Heart right ventricle (tissue), 16 donors: ENCODE data around the gene LARP4B. TPM values are rescaled to one million over a fixed set of nuclear protein-coding genes. Genes with fewer than 3 reads are reported as not detected.

Source experiments
- ATAC-seq, 8 donors: fragments of 200-7000 bp; cut with Tn5 transposase; one replicate each; pipeline ENCODE4 v1.9.1; 2020; ENCODE audit warnings: mild to moderate bottlenecking in 8 of 8, moderate library complexity in 8 of 8, moderate number of reproducible peaks in 1 of 8
- DNase-seq, 2 donors: peaks; one replicate each; pipeline ENCODE4 v3.0.0-alpha.2; 2020
- H3K27ac ChIP-seq, 10 donors: fragments of 200-600 bp; sonication (generic) in 2 of 10; one replicate each; pipeline versions ENCODE4 v1.5.0 to v1.8.0; 2020 to 2022; ENCODE audit warnings: mild to moderate bottlenecking in 3 of 10
- H3K27me3 ChIP-seq, 7 donors: fragments of 200-600 bp; one replicate each; pipeline ENCODE4 v1.8.0; 2021 to 2022; ENCODE audit warnings: mild to moderate bottlenecking in 2 of 7
- H3K36me3 ChIP-seq, 9 donors: fragments of 200-600 bp; sonication (generic) in 1 of 9; one replicate each; pipeline versions ENCODE4 v1.5.0 to v1.8.0; 2020 to 2022; ENCODE audit warnings: mild to moderate bottlenecking in 2 of 9
- H3K4me1 ChIP-seq, 9 donors: fragments of 200-600 bp; sonication (generic) in 1 of 9; one replicate each; pipeline versions ENCODE4 v1.5.0 to v1.8.0; 2020 to 2022; ENCODE audit warnings: mild to moderate bottlenecking in 4 of 9
- H3K4me3 ChIP-seq, 10 donors: fragments of 200-600 bp; sonication (generic) in 2 of 10; one replicate each; pipeline versions ENCODE4 v1.5.0 to v1.8.0; 2020 to 2022; ENCODE audit warnings: mild to moderate bottlenecking in 7 of 10, moderate library complexity in 2 of 10
- H3K9me3 ChIP-seq, 11 donors: fragments of 200-600 bp in 10 of 11; sonication (generic) in 2 of 11; one replicate each; pipeline versions ENCODE4 v1.5.0 to v1.8.0; 2013 to 2022; ENCODE audit warnings: mild to moderate bottlenecking in 2 of 11, control low read depth in 1 of 11, moderate library complexity in 1 of 11
- CTCF ChIP-seq, 9 donors: fragments of 200-600 bp; sonication (generic) in 2 of 9; IDR thresholded peaks; one replicate each; pipeline versions ENCODE4 v1.5.0 to v1.8.0; 2021 to 2022; ENCODE audit warnings: antibody characterized with exemption in 9 of 9, mild to moderate bottlenecking in 5 of 9, moderate library complexity in 1 of 9
- WGBS, 2 donors: extraction: QIAGEN DNeasy Blood & Tissue Kit; methylation state at CpG; one replicate each; pipeline ENCODE4 v1.1.7; 2013; ENCODE audit warnings: inconsistent platforms in 1 of 2; 5-methylcytosine and 5-hydroxymethylcytosine counted together
- intact Hi-C, 10 donors: fragments of 100-400 bp; cut with DNase I; formaldehyde crosslinking; loops; one replicate each; pipeline versions ENCODE4 v1.11.1 to v1.14.2; 2022
- polyA plus RNA-seq, 2 donors: library from polyadenylated mRNA; stranded (reverse); fragments of 200-250 nt; gene quantifications; one replicate each; pipeline ENCODE4 v1.2.3, GENCODE V29; 2013
- total RNA-seq, 10 donors: library from RNA; stranded (reverse); fragmentation: NEBNext Ultra II Directional in 3 of 10; extraction: Animal tissue kit (Norgen Biotek cat#: 25700) in 3 of 10; gene quantifications; one replicate each; pipeline versions ENCODE4 v1.2.1 to v1.2.4, GENCODE V29; 2021 to 2023
- donor health status: Arrhythmogenic right ventricular cardiomyopathy.
- donor health status: ischemic (EF 13 %, LVEDD 7.1; RV severe dilation, severe dysfunction).
- donor health status: healthy with polysubstance abuse.
- donor health status: DM: no; HTN: yes; CAD: no.
- donor health status: DM: no; HTN: no; CAD: no.
- donor health status: ischemic (EF 25% LVEDD 6.9; RV normal size, moderate dysfunction).
- donor health status: ischemic (EF 25% LVEDD 5.7; RV mildly dilated, moderate dysfunction).
- donor health status: healthy.
- donor health status: DM: yes; HTN: yes; CAD: no.
- donor health status: Ischemic cardiomyopathy.
- donor health status: ischemic (EF 35%, LVEDD 5.7; RV mildly dilated, moderate dysfunction).
- donor health status: nonischemic (EF 11% LVEDD 7.7; RV severe dilation, severe dysfunction).
- donor health status: DM: yes; HTN: yes; CAD: no.
- donor health status: PGD.
- donor health status: ischemic (EF 29% LVEDD 5.4; RV normal size, mild dysfunction).
- donor health status: nonischemic (EF 23%, LVEDD 6.1; RV moderate dilation, normal function).

LARP4B gene
- total and polyA plus RNA-seq, 12 donors = 10.6 to 82.6 (median 61.9) TPM

- H3K4me3 ChIP-seq = no peak overlapping the region
- DNase-seq = peak in 1 of 2 donors; percentile 48
- peaks cover 13 to 41% (median 30%) of the 10 kb centered on the region in 9 donors for H3K4me1 ChIP-seq
- H3K36me3 ChIP-seq = peaks cover 0 to 100% (median 45%) of the 10 kb centered on the region in 9 donors
- H3K9me3 ChIP-seq = no peaks in the 10 kb centered on the region
- TF ChIP-seq CTCF (IDR thresholded peaks at IDR 0.05) = no peak
- WGBS, 2 donors = 44 to 53% methylated on average over 10 of the region's 10 CpGs
- ATAC-seq = peak in 7 of 8 donors; percentile 28 to 67 (median 31)
- H3K27me3 ChIP-seq = no peaks in the 10 kb centered on the region
- peak overlapping the region in 4 of 10 donors; percentile 9 to 61 (median 39) for H3K27ac ChIP-seq
- intact Hi-C loops = no loop called here
Observed at GRCh38 chr10:816958-817357, 114.5 kb downstream of the LARP4B start.

GRCh38 chr10:816091-816477, 115.4 kb downstream of the LARP4B start:
- no peak overlapping the region for H3K4me3 ChIP-seq
- peaks cover 0 to 100% (median 49%) of the 10 kb centered on the region in 9 donors for H3K36me3 ChIP-seq
- H3K4me1 ChIP-seq = peaks cover 13 to 41% (median 30%) of the 10 kb centered on the region in 9 donors
- TF ChIP-seq CTCF (IDR thresholded peaks at IDR 0.05) = no peak
- intact Hi-C loops = no loop called here
- H3K9me3 ChIP-seq = no peaks in the 10 kb centered on the region
- DNase-seq (no peak), ATAC-seq (no peak)
- no peak overlapping the region for H3K27ac ChIP-seq
- 91 to 97% methylated on average over 6 of the region's 6 CpGs for WGBS, 2 donors
- H3K27me3 ChIP-seq = no peaks in the 10 kb centered on the region

GRCh38 chr10:815338-816090, 116.0 kb downstream of the LARP4B start:
- DNase-seq (no peak), ATAC-seq (no peak)
- Histone ChIP-seq H3K4me1 (peaks cover 13 to 41% (median 30%) of the 10 kb centered on the region in 9 donors), H3K27me3 (no peaks in the 10 kb centered on the region), H3K4me3 (no peak overlapping the region), H3K36me3 (peaks cover 0 to 100% (median 46%) of the 10 kb centered on the region in 9 donors), H3K9me3 (no peaks in the 10 kb centered on the region), H3K27ac (no peak overlapping the region)
- intact Hi-C loops = no loop called here
- TF ChIP-seq CTCF (IDR thresholded peaks at IDR 0.05) = peak in 1 of 9 donors; percentile 11
- 92 to 94% methylated on average over 19 of the region's 19 CpGs for WGBS, 2 donors

- intact Hi-C loops = loop anchor here in 1 of 10 donors (5.0 kb wide), 1 partner anchor 302 kb away; no protein-coding TSS in a partner anchor
- peaks cover 0 to 100% (median 41%) of the 10 kb centered on the region in 9 donors for H3K36me3 ChIP-seq
Observed at GRCh38 chr10:814536-815302, 116.8 kb downstream of the LARP4B start.

More at GRCh38 chr10:814536-815302, 116.8 kb downstream of the LARP4B start:
- Histone ChIP-seq H3K27ac (no peak overlapping the region), H3K27me3 (no peaks in the 10 kb centered on the region), H3K9me3 (no peaks in the 10 kb centered on the region), H3K4me3 (no peak overlapping the region), H3K4me1 (peaks cover 13 to 43% (median 29%) of the 10 kb centered on the region in 9 donors)
- TF ChIP-seq CTCF (IDR thresholded peaks at IDR 0.05) = no peak
- DNase-seq (no peak), ATAC-seq (no peak)
- 94 to 96% methylated on average over 34 of the region's 34 CpGs for WGBS, 2 donors
